Measurements from ENCODE around the gene SMC6. TPM values are rescaled to one million over a fixed set of nuclear protein-coding genes. Genes with fewer than 3 reads are reported as not detected.

The SMC6 gene
- polyA plus RNA-seq, 1 of the 3 experiments (the other 2 are of a cell fraction) = 6.5 TPM

GRCh38 chr2:17630089-17630488 is 123.5 kb downstream of the SMC6 start:
- DNase-seq = no peak
- H3K79me2 ChIP-seq (ENCODE audit: insufficient read depth) = no peaks in the 10 kb centered on the region
- H3K4me2 ChIP-seq = no peak overlapping the region
- no peaks in the 10 kb centered on the region for H3K27me3 ChIP-seq (ENCODE audit: insufficient read depth)
- H4K20me1 ChIP-seq (ENCODE audit: insufficient read depth) = no peaks in the 10 kb centered on the region
- no peaks in the 10 kb centered on the region for H3K9me3 ChIP-seq
- no peak overlapping the region for H2AFZ ChIP-seq (ENCODE audit: low read depth)
- no peaks in the 10 kb centered on the region for H3K9me2 ChIP-seq
- TF ChIP-seq, protein P1, sequence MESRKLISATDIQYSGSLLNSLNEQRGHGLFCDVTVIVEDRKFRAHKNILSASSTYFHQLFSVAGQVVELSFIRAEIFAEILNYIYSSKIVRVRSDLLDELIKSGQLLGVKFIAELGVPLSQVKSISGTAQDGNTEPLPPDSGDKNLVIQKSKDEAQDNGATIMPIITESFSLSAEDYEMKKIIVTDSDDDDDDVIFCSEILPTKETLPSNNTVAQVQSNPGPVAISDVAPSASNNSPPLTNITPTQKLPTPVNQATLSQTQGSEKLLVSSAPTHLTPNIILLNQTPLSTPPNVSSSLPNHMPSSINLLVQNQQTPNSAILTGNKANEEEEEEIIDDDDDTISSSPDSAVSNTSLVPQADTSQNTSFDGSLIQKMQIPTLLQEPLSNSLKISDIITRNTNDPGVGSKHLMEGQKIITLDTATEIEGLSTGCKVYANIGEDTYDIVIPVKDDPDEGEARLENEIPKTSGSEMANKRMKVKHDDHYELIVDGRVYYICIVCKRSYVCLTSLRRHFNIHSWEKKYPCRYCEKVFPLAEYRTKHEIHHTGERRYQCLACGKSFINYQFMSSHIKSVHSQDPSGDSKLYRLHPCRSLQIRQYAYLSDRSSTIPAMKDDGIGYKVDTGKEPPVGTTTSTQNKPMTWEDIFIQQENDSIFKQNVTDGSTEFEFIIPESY (IDR thresholded peaks at IDR 0.05; ENCODE audit: borderline replicate concordance, low read depth) = no peak
- TF ChIP-seq RXRA (IDR thresholded peaks at IDR 0.05; ENCODE audit: borderline replicate concordance, low read depth) (no peak), MXI1 (IDR thresholded peaks at IDR 0.05; ENCODE audit: low read depth, low read length) (no peak), TAF1 (IDR thresholded peaks at IDR 0.05; ENCODE audit: borderline replicate concordance, low read depth, low read length) (no peak), NRF1 (IDR thresholded peaks at IDR 0.05; ENCODE audit: low read depth, low read length) (no peak), FOSL2 (IDR thresholded peaks at IDR 0.05; ENCODE audit: borderline replicate concordance, low read depth) (no peak), EP300 (IDR thresholded peaks at IDR 0.05; ENCODE audit: borderline replicate concordance in 1 of 2, low read depth in 1 of 2, low read length in 1 of 2) (no peak), NFIC (IDR thresholded peaks at IDR 0.05; ENCODE audit: borderline replicate concordance) (no peak), RFX5 (IDR thresholded peaks at IDR 0.05; ENCODE audit: low read length) (no peak), ELF1 (IDR thresholded peaks at IDR 0.05) (no peak), IRF3 (IDR thresholded peaks at IDR 0.05; ENCODE audit: low read depth, low read length) (no peak), FOXM1 (IDR thresholded peaks at IDR 0.05; ENCODE audit: low read depth) (no peak)
- TF ChIP-seq, protein P2, sequence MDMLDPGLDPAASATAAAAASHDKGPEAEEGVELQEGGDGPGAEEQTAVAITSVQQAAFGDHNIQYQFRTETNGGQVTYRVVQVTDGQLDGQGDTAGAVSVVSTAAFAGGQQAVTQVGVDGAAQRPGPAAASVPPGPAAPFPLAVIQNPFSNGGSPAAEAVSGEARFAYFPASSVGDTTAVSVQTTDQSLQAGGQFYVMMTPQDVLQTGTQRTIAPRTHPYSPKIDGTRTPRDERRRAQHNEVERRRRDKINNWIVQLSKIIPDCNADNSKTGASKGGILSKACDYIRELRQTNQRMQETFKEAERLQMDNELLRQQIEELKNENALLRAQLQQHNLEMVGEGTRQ (IDR thresholded peaks at IDR 0.05; ENCODE audit: borderline replicate concordance, low read depth, low read length) = no peak
- TF ChIP-seq, protein P3, sequence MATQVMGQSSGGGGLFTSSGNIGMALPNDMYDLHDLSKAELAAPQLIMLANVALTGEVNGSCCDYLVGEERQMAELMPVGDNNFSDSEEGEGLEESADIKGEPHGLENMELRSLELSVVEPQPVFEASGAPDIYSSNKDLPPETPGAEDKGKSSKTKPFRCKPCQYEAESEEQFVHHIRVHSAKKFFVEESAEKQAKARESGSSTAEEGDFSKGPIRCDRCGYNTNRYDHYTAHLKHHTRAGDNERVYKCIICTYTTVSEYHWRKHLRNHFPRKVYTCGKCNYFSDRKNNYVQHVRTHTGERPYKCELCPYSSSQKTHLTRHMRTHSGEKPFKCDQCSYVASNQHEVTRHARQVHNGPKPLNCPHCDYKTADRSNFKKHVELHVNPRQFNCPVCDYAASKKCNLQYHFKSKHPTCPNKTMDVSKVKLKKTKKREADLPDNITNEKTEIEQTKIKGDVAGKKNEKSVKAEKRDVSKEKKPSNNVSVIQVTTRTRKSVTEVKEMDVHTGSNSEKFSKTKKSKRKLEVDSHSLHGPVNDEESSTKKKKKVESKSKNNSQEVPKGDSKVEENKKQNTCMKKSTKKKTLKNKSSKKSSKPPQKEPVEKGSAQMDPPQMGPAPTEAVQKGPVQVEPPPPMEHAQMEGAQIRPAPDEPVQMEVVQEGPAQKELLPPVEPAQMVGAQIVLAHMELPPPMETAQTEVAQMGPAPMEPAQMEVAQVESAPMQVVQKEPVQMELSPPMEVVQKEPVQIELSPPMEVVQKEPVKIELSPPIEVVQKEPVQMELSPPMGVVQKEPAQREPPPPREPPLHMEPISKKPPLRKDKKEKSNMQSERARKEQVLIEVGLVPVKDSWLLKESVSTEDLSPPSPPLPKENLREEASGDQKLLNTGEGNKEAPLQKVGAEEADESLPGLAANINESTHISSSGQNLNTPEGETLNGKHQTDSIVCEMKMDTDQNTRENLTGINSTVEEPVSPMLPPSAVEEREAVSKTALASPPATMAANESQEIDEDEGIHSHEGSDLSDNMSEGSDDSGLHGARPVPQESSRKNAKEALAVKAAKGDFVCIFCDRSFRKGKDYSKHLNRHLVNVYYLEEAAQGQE (IDR thresholded peaks at IDR 0.05; ENCODE audit: low read depth, low read length) = no peak
- H3K27ac ChIP-seq (ENCODE audit: low read depth in 2 of 2, low read length in 1 of 2) = no peak overlapping the region
- no peak overlapping the region for H3K9ac ChIP-seq
- no peaks in the 10 kb centered on the region for H3K4me1 ChIP-seq (ENCODE audit: control insufficient read depth in 1 of 2, insufficient read depth in 2 of 2, low read depth in 1 of 2, low read length in 1 of 2)
- no peaks in the 10 kb centered on the region for H3K36me3 ChIP-seq (replicated peaks in 1 of 2; ENCODE audit: control insufficient read depth in 1 of 2, insufficient read depth in 2 of 2, low read length in 1 of 2)
- WGBS (ENCODE audit: low lambda C conversion rate) = 81% methylated on average over 4 of the region's 4 CpGs
- ChIA-PET POLR2A (no interaction called here), CTCF (interaction anchor here (0.8 to 4.6 kb wide), 3 partner anchors 9 to 41 kb away, joined by 3 to 34 read pairs (median 3); no protein-coding TSS in a partner anchor)
- H3F3A ChIP-seq (replicated peaks; ENCODE audit: insufficient read depth) = no peaks in the 10 kb centered on the region
- H3K4me3 ChIP-seq (ENCODE audit: low read depth in 2 of 2, low read length in 1 of 2) = no peak overlapping the region
